HG03135 (cell line): ENCODE measurements around the gene GPN3.
A peak's percentile ranks its signal among the peaks of the same experiment; 100 is the strongest.
"Not testable (repeated sequence)": the region's sequence is repeated elsewhere in the genome, so short reads cannot be mapped to it uniquely, and the experiment has no call there.

Experiments
- ATAC-seq: cut with Tn5 transposase; IDR thresholded peaks from one replicate; pipeline ENCODE4 v1.9.1; 2021; ENCODE audit warnings: mild to moderate bottlenecking, moderate library complexity; ENCODE audit not compliant: unreplicated experiment

The GPN3 gene

DNA sequence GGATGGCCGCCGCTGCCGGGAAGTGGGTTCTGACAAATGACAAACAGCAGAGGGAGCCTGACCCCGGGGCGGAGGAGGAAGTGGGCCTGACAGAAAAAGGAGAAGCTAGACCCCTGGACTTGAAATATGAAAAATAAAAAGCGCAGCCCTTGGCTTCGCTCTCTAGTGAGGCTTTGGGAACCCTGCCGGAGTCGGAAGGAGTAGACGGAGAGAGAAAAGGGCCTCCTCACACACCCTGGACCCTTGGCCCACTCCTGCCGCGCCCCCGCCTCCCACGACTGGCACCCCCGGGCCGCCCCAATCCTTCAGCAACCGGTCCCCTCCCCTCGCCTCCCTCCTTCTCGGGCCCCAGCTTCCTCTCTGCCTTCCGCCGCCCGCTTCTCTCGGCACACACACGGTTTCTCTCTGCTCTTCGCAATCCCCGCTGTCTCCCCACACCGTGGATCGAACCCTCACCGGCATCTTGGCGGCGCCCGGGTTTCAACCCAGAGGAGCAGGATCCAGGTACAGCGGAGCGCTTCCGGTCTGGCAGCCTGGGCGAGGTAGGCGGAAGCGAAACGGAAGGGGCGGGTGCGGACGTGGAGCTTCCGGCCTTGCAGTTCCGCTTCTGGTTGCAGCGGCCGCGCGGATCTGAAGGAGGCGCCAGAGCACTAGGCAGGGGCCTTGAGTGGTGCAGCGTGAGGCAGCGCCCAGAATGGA, 18.1 kb downstream of the GPN3 start, which contains the start of gene ARPC3:
TSS of gene ARPC3 (minus strand) at position 539 of the 699 bp plus-strand sequence. CDS start at position 462, 77 bp downstream.
- ATAC-seq, result peak; percentile 86

DNA sequence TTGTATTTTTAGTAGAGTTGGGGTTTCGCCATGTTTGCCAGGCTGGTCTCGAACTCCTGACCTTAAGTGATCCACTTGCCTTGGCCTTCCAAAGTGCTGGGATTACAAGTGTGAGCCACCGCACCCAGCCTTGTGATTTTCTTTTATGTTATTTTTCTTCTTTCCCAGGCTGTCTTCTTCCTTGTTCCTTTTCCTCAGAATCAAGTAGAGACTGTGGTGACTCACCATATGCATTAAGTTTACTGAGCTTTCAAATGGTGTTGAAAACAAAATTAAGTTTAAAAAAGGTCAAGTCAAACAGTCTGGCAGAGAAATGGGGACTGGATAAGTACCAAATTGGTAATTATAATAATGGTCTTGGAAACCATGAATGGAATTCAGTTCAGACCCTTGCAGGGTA, 23.6 kb downstream of the GPN3 start:
- ATAC-seq, result no peak

DNA sequence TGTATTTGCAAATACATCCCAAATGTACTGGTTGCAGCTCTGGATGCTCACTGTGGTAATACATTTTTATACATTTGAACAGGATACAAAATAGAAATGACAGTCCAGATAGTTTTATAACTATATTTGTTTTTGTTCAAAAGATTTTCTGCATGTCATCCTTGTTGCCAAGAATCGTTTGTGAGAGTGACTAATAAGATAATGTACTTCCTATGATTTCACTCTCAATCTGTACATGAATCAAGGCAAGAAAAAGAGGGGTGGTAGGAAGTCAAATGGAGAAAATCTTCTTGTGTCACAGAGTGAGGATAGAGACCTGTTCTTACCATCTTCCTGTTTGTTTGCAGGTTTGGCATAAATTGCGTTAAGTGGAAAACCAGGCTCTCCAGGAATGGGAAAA, 31.8 kb downstream of the GPN3 start:
- ATAC-seq, result no peak

DNA sequence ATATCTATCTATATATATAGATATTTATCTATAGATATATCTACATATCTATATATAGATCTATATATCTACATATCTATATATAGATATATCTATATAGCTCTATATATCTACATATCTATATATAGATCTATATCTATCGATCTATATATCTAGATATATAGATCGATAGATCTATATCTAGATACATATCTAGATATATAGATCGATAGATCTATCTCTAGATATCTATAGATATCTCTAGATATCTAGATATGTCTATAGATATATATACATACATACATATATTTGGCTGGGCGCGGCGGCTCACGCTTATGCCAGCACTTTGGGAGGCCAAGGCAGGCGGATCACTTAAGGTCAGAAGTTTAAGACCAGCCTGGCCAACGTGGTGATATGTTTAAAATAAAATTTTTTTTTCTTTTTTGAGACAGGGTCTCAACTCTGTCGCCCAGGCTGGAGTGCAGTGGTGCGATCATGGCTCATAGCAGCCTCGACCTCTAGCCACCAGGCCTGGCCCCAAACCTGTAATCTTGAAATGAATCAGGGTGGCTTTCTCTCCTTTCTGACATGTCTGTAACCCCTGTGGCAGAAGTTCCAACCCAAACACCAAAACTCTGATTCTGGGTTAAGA, 36.0 kb downstream of the GPN3 start:
- ATAC-seq, result peak; percentile 33

DNA sequence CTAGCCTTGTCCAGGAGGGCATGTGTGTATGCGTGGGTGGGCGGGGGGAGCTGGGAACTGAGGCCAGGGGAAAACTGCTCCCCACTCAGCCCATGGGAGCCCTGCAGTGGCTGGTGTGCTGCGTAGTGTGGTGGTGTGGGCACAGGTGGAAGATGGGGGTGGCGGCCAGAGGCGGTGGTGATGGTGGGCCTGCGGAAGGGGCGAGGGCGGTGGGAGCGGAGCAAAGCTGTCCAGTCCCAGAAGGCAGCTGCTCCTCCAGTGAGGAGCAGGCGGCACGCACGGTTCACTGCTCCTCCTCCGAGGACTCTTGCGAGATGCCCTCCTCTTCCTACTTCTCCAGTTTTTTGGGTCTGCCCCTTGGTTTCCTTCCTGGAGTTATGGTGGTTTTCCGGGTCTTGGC, 38.4 kb downstream of the GPN3 start:
- not testable (repeated sequence) for ATAC-seq

DNA sequence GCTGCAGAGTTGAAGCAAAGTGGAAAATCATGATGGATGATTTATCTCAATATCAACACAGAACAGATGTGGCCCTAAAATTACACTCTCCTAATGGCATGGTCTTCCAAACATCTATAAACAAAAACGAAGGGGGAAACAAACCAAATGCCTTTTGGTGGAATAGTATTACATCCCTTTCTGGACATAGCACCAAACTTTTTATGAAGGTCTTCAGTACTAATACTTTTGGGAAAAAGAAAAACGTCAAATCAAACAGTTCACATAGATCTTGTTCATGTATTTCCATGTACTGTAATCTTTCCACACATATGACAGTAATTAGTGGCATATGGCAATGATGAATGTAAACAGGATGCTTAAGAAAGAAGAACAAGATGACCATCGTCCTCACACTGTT, 41.7 kb downstream of the GPN3 start:
- ATAC-seq, result no peak

DNA sequence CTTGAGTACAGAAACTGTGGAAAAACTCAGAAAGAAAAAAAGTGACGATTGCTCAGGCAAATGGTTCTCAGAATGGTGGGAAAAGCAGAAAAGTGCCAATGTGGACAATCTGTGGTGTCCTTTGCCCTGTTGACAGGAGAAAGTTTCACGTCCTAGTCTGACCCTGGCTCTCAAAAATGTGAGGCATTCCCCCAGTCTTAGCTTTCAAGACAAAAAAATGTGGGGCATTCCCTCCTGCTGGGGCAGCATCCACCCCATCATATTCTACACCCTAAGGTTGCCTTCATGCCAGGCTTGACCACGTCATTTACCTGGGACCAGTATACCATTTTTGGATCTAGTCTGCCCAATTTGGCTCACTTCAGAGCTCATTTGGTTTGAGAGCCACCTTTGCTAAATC, 43.8 kb downstream of the GPN3 start:
- ATAC-seq, result no peak

DNA sequence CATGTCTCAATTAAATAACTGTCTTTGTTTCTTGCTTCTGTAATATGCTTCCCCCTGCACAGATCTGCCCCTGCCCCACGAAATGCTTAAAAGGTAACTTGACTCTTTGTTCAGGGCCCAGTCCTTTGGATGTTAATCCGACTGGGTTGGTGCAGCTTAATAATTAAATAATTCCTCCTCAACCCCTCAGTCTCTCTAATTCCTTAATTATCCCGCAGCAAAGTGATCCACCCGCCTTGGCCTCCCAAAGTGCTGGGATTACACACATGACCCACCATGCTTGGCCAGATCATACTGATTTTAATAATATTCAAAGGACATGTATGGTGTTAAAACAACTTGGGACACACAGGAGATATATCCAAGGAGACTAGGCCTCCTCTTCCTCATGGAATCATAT, 46.4 kb downstream of the GPN3 start:
- no peak for ATAC-seq

DNA sequence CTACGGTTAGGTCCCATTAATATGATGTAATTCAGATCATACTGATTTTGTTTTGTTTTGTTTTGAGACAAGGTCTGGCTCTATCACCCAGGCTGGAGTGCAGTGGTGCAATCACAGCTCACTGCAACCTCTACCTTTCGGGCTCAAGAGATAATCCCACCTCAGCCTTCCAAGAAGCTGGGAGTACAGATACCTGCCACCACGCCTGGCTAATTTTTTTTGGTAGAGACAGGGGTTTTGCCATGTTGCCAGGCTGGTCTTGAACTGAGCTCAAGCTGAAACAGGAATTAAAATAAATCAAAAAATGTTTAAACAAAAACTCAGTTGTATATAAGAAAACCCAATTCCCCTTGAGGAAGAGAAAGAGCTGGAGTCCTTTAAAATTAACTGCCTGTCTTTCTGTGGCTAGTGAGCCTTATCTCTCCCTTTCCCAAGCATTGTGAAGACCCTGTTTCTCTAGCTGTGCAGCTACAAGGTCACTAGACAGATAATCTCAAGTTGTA, 46.8 kb downstream of the GPN3 start:
- ATAC-seq, result no peak

DNA sequence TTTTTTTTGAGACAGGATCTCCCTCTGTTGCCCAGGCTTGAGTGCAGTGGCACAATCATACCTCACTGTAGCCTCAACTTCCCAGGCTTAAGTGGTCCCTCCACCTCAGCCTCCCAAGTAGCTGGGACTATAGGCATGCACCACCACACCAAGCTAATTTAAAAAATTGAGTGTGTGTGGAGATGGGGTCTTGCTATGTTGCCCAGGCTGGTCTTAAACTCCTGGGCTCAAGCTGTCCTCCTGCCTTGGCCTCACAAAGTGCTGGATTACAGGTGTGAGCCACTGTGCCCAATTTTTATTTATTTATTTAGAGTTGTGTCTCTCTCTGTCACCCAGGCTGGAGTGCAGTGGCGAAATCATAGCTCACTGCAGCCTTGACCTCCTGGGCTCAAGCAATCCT, 47.4 kb downstream of the GPN3 start:
- ATAC-seq, result not testable (repeated sequence)

DNA sequence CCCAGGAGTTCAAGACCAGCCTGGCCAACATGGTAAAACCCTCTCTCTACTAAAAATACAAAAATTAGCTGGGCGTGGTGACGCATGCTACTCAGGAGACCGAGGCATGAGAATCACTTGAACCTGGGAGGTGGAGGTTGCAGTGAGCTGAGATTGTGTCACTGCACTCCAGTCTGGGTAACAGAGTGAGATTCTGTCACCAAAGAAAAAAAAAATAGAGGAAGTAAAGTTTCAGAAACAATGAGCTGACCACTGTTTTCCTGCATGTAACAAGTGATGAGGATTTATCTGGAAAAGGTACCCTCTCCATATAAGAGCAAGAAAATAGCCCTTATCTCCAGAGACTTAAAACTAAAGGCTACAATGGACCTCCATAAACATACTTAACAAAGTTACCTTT, 50.9 kb downstream of the GPN3 start:
- ATAC-seq, result not testable (repeated sequence)

DNA sequence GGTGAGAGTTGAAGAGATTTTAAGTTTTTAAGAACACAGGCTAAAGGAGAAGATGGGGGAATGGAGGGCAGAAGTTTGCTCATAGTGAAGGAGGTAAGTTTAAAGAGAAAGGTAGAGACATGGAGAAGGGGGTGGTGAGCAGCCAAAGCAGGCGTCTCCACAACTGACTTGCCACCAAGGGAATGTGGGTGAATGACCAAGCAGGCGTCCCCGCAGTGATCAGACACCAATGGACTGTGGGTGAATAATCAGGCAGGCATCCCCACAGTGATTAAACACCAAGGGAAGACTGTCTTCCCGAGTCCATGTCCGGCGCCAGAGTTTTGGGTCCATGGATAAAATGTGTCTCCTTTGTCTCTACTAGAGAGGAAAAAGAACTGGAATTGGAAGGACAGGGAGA, 58.0 kb downstream of the GPN3 start:
- not testable (repeated sequence) for ATAC-seq

DNA sequence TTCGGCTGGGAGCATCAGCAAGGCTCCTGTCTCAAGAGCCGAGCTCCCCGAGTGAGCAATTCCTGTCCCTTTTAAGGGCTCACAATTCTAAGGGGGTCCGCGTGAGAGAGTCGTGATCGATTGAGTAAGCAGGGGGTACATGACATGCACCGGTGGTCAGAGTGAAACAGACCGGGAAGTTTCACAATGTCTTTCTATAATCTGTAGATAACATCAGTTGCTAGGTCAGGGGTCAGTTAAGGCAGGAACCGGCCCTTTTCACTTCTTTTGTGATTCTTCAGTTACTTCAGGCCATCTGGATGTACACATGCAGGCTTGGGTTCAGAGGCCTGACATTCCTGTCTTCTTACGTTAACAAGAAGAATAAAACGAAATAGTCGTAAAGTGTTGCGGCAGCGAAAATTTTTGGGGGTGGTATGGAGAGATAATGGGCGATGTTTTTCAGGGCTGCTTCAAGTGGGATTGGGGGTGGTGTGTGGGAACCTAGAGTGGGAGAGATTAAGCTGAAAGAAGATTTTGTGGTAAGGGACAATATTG, 62.9 kb downstream of the GPN3 start:
- ATAC-seq, result not testable (repeated sequence)

DNA sequence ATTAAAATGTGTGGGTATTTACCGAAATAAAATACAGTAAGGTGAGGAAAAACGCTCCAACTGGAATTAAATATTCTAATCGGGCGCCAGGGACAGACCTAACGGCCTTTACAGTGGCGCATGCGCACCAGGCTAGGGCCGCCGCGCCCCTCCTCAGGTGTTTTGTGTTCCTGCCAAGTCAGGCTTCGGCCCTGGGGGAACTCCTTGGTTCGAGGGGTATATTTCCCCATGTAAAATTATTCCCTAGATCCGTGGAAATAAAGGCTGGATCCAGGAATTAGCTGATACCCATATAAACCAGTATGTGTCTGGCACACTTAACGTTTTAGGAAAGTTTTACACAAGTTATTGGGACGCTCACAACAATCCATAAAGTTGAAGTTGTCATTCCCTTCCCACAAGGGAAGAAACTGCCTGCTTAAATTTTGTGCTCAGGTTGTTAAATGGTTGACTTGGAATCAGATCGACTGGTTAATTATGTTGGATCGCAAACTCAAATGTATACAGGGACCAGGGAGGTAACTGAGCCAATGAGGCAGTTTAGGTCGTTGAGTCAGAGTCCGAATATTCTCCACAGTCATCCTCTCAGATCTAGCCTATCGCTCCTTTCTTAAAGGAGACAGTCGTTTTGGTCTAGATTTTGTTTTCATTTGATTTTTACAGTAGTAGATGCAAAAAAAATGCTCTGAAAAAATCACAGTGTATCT, 63.9 kb downstream of the GPN3 start:
- no peak for ATAC-seq

DNA sequence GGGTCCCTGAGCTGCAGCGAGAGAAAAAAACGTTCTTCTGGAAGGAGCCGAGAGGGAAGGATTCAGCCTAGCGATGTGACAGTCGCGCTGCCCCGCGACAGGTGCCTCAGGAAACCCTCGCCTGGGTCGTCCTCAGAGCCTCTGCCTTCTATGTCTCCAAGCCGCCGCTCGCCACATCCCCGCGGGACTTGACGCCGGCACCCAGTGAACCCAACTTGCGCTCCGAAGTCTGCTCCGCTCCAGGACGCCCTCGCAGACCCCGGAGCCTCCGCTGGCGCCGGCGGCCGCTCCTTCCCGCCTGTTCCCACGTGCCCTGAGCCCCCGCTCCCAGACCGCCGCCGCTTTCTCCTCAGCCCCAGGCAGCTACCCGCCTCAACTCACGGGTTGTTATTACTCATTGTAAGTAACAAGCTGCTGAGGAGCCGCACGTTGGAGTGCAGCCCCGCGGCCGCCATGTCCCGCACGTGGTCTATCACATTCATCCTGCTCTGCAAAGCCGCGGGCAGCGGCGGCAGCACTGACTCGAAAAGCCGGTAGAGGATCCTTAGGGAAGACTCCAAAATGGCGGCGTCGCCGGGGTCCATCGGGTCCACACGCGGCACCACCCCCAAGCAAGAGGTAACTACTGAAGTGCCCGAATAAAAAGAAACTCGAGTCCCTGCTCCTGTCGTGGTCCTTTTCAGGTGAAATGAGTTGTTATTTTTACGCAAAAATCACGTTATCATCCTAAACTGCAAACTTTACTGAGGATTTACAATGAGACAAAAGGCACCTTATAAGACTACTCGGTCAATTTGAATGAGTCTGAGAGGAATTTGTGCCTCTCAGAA, 64.7 kb downstream of the GPN3 start, which contains the start of gene ANAPC7:
TSS of gene ANAPC7 (minus strand) at position 563 of the 830 bp plus-strand sequence. CDS start at position 482, 81 bp downstream.
- ATAC-seq, result peak; percentile 85
